Midbrain (tissue), 1 donor: ENCODE measurements around the gene MCAM.

Source experiments
- DNase-seq: peaks from one replicate; lab custom pipeline; 2025; lab: John Stamatoyannopoulos, UW

Gene MCAM

GRCh38 chr11:119306373-119306890, 10.5 kb downstream of the MCAM start:
- no peak for DNase-seq

DNA sequence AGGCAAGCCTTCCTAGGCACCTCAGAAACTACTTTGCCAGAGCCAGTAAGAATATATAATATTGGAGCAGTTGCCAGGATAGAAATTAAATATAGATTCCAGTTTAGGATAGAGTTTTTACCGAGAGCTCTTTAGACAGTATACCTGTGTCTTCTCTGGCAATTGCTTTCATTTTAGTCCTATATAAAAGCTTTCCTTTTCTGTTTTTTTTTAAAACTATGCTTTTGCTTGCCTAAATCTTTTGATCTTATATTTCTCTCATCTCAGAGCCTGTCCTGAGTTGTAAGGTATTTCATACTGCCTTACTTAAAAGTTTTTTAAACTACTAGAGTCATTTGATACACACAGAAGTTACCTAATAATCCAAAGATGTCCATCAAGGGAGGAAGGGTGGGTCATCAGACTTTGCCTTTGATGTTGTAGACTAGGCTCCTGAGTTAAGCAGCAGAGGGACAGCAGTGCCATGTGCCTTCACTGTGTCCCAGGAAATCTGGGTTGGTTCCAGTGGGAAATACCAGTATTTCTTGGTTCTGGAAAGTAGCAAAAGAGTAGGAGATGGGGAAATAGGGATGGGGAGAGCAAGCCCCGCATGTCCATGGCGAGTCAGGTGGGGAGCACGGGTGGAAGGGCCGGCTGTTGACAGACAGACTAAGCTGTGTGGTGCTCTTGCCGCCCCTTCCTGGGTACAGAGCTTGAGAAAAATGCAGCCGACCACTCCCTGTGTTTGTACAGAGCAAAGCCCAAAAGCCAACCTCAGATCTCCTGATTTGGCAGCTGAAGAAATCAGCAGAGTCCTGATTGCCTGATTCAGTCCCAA, 11.2 kb downstream of the MCAM start:
- DNase-seq: no peak

- no peak for DNase-seq
These were observed 13.7 kb downstream of the MCAM start for GRCh38 chr11:119303227-119303718.

DNA sequence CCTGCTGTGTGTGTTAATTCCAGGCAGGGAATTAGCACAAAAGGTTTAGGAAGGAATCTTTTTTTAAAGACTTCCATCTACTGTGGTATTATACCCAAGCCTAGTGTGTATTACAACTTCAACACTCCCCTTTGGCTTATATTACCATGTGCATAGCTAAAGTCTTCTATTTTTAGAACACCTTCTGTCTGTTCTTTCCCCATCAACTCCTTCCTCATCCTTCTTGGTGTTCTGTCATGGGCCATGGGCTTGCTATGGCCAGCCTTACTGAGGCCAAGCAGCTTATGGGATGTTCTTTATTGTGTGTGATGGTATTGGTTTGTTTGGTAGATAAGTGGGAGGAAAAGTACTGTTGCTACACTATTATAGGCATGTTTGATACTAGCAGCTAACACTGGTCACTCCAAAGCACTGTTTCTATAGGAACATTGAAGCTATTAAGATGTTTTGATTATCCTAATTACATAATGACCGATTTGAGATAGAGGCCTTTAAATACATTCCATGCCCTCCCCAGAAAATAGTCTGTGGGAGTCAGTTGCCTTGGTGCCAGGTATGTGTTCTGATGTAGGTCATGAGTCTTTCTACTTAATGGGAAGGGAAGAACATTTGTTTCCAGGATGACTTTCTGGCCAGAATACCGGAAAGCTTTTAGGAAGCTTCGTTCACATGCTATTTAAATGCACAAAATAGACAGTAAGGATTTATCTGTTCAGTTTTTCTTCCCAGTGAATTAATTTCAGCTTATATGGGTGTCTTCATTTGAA, 16.5 kb downstream of the MCAM start:
- no peak for DNase-seq

GRCh38 chr11:119299416-119299815, 17.5 kb downstream of the MCAM start:
- DNase-seq: no peak

GRCh38 chr11:119298726-119299125, 18.2 kb downstream of the MCAM start:
- no peak for DNase-seq

DNA sequence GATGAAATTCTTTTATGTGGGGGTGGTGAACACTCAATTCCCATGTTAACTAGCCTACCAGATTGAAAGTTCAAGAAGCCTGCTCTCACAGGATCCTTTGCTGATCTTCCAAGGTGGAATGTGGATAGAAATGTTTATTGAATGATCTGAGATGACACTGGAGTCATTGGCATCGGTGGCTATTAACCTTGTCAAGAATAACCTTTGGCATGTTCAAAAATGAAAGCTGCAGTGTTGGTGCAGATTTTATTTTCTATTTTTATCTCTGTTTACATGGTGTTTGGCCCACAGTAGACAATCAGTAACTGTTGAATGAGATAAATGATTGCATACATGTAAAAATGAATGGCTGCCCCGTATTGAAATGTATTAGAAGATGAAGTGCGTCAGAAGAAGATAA, 19.0 kb downstream of the MCAM start:
- no peak for DNase-seq

DNA sequence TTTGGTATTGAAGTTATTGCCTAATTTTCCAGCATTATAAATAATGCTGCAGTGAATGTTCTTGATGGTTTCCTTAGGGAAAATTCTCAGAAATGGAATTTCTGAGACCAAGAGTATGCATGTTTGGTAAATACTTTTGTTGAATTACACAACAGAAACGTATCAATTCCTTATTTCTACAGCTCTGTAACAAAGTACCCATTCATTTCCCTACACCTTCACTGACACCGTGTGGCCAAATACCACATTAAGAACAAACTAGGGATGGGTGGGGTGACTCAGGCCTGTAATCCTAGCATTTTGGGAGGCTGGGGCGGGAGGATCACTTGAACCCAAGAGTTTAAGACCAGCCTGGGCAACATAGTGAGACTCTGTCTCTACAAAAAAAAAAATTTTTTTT, 21.8 kb downstream of the MCAM start:
- no peak for DNase-seq

DNA sequence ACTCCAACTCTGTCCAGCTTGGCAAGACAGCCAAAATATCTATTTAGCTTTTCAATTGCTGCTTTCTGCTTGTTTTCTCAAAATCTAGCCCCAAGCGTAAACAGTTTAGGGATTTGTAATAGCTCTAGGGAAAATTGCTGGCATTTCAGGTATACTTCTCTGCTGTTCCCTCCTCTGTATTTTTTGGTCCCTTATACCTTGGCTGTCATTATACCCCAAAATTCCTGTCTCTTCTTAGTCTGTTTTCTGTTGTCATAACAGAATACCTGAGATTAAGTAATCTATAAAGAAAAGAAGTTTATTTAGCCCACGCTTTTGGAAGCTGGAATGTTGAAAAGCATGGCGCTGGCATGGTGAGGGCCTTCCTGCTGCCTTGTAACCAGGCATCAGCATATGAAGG, 23.5 kb downstream of the MCAM start:
- DNase-seq: no peak

DNA sequence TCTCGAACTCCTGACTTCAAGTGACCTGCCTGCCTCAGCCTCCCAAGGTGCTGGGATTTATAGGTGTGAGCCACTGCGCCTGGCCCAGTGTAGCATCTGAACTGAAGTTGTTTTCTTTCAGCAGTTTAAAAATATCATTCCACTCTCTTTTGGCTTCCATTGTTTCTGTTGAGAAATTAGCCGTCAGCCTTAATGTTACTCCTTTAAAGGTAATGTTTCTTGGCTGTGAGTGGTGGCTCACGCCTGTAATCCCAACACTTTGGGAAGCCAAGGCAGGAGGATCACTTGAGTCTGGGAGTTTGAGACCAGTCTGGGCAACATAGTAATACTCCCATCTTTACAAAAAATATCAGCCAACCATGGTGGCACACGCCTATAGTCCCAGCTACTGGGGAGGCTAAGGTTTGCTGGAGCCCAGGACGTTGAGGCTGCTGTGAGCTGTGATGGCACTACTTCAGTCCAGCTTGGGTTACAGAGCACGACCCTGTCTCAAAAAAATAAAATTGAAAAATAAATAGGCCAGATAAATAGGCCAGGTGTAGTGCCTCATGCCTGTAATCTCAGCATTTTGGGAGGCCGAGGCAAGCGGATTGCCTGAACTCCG, 25.9 kb downstream of the MCAM start:
- no peak for DNase-seq

GRCh38 chr11:119288219-119288618, 28.7 kb downstream of the MCAM start:
- DNase-seq: no peak

- no peak for DNase-seq
These were observed 31.5 kb downstream of the MCAM start for GRCh38 chr11:119285431-119285830.

GRCh38 chr11:119284344-119285157, 32.4 kb downstream of the MCAM start:
- peak; percentile 6 for DNase-seq

- DNase-seq: no peak
These were observed 34.4 kb downstream of the MCAM start for GRCh38 chr11:119282495-119282894.

GRCh38 chr11:119277660-119278059, 39.3 kb downstream of the MCAM start:
- DNase-seq: no peak

GRCh38 chr11:119273721-119274120, 43.2 kb downstream of the MCAM start:
- DNase-seq: no peak

- DNase-seq: no peak
These were observed 49.3 kb downstream of the MCAM start for GRCh38 chr11:119267645-119268044.

DNA sequence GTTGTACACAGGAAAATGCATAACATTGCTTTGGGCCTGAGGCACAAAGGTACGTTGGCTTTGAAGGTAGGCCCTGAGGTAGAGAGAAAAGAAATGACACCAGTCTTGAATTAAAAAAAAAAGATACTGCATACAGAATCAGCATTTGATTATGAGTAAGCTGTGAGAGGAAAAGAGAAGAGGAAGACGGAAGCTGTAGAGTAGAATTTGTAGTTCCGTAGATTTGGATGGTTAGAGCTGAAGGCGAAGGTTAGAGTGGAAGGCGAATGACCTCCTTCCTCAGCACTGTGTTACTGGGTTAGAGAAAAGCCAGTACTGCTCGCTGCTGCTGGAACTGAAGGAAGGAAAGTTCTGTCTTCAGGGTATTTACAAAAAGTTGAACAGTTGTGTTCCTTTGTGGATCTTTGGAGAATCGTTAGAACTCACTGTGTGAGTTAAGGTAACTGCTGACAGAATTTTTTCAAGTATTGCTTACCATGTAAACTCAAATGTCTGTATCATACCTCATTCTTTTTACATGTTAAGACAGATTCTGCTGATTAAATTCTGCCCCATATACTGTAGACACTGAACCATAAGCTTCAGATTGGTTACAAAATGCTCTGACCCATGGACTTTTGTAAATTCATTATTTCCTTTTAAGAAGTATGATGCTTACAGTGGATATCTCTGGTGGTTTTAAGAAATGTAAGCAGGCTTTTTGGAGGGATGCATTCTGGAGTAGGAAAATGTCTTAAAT, 50.2 kb downstream of the MCAM start:
- no peak for DNase-seq

- no peak for DNase-seq
These were observed 50.9 kb downstream of the MCAM start for GRCh38 chr11:119266063-119266462.

DNA sequence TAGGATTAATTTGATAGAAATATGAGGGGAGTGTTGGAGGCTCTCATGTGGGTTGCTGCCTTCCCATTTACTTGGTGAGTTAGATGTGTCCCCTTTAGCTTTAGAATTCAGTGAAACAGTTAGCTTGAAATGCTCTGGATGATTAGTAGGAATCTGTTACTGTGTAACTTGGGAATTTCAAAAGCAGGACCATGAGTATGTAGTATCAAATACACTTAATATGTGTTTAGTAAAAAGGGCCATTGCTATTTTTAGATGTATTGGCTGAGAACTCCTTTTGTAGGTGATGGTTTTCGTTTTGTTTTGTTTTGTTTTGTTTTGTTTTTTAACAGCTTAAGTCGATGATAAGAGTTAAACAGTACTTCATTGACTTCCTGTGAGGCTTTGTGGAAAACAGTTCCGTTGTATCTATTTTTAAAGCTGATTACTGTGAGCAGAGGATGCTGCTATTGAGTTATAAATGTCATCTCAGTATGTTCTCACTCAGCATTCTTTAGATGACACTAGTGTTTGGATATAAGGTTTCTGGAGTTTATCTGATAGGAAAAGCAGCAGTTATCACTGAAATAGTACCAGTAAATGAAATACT, 53.5 kb downstream of the MCAM start:
- DNase-seq: no peak
